Thoracic aorta (tissue), 2 donors: ENCODE measurements around the gene ANO5. TPM values are rescaled to one million over a fixed set of nuclear protein-coding genes. Genes with fewer than 3 reads are reported as not detected.

Experiments
- ATAC-seq: fragments of 150-250 bp; one replicate; pipeline ENCODE4 v1.8.0; 2017; ENCODE audit warnings: low read depth; ENCODE audit not compliant: insufficient number of reproducible peaks, low FRiP score
- DNase-seq: peaks from one replicate; pipeline ENCODE4 v3.0.0-alpha.2; 2020; ENCODE audit warnings: low spot score
- H3K27ac ChIP-seq, 2 donors: fragments of 200-600 bp; sonication (generic); 1 replicate in 1 of 2; 2 replicates in 1 of 2; pipeline ENCODE4 v1.5.1; 2016; ENCODE audit warnings: mild to moderate bottlenecking in 2 of 2, moderate library complexity in 2 of 2
- H3K27me3 ChIP-seq: fragments of 200-600 bp; sonication (generic); replicated peaks from 2 replicates; pipeline ENCODE4 v1.6.0; 2016; ENCODE audit warnings: mild to moderate bottlenecking; ENCODE audit not compliant: insufficient read depth
- H3K36me3 ChIP-seq: fragments of 200-600 bp; sonication (generic); one replicate; pipeline ENCODE4 v1.5.1; 2016
- H3K4me1 ChIP-seq, 2 donors: fragments of 200-600 bp; sonication (generic); 1 replicate in 1 of 2; 2 replicates in 1 of 2; pipeline versions ENCODE4 v1.5.1 to v1.6.0; 2016; ENCODE audit warnings: low read depth in 2 of 2, mild to moderate bottlenecking in 1 of 2; ENCODE audit not compliant: control insufficient read depth in 1 of 2
- H3K4me3 ChIP-seq: fragments of 200-600 bp; sonication (generic); 2 replicates; pipeline ENCODE4 v1.5.1; 2016; ENCODE audit warnings: mild to moderate bottlenecking
- H3K9me3 ChIP-seq: fragments of 200-600 bp; sonication (generic); 2 replicates; pipeline ENCODE4 v1.5.1; 2016
- CTCF ChIP-seq: fragments of 200-600 bp; sonication (generic); IDR thresholded peaks from one replicate; pipeline ENCODE4 v1.5.1; 2019; ENCODE audit warnings: antibody characterized with exemption
- total RNA-seq, 2 donors: library from RNA; depleted of rRNA; stranded (reverse); fragments of >200 nt; gene quantifications; one replicate each; pipeline versions ENCODE4 v1.1.0 to v1.2.3, GENCODE V29; 2016

ANO5 gene
- total RNA-seq: 1 to 10 TPM; 6.5 to 7.9 TPM

GRCh38 chr11:22192642-22193347 lies at the start of gene ANO5:
Gene ANO5, plus strand, starts transcription at chr11:22193085. Its CDS starts 408 bp downstream, at chr11:22193493.
- Histone ChIP-seq H3K9me3 (no peaks in the 10 kb centered on the region), H3K27ac (peak within 1 kb of the TSS in 1 of 2 donors; percentile 27), H3K27me3 (no peaks in the 10 kb centered on the region), H3K4me3 (peak within 1 kb of the TSS; percentile 91), H3K36me3 (no peaks in the 10 kb centered on the region), H3K4me1 (peaks cover 6 to 17% of the 10 kb centered on the region in 2 donors)
- no peak for TF ChIP-seq CTCF
- DNase-seq (peak; percentile 7), ATAC-seq (peak; percentile 45)

DNA sequence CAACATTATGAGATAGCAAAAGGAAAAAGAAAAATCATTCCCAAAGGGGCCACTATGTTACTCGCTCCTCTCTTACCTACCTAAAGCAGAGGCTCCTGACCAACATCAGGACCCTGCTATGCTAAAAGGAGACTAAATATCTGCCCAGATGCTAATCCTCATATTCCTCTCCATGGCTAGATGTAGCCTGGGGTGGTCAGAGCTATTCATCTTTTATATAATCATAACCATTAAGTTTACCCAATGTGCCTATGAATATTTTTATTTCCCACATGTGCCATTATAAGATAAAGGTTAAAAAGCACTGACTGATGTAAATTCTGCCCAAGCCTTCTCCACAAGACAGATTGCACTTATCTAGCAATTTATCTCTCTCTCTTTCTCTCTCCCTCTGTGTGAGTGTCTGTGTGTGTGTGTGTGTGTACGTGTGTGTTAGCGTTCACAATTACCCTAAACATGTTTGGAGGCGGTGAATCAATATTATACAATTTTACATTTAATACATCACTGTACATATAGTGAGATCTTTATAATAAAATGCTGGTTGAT lies 41.2 kb upstream of the ANO5 start:
- H3K9me3 ChIP-seq: no peaks in the 10 kb centered on the region
- no peak for ATAC-seq
- H3K36me3 ChIP-seq: no peaks in the 10 kb centered on the region
- no peak overlapping the region for H3K27ac ChIP-seq
- no peak overlapping the region for H3K4me3 ChIP-seq
- peaks cover 8% of the 10 kb centered on the region for H3K27me3 ChIP-seq
- no peaks in the 10 kb centered on the region for H3K4me1 ChIP-seq
- no peak for DNase-seq
- no peak for TF ChIP-seq CTCF

DNA sequence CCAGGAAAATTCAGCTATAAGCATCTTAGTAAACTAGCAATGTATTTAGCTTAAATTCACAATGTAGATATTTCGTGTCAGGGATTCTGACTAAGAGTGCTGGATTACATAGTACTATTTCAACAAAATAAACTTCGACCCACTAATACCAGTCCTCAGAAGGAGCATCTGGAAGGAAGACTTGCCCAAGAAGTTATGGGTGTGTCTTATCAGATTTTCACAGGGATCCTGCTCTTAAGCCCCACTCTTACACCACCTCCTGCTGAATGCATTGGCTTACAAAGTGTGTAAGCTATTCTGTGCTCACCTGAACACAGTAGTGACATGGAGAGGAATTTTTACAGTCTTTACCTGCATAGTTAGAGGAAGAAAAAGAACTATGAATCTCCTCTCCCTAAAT lies 35.4 kb upstream of the ANO5 start:
- no peak overlapping the region for H3K27ac ChIP-seq
- ATAC-seq (no peak), DNase-seq (no peak)
- H3K9me3 ChIP-seq: no peaks in the 10 kb centered on the region
- H3K36me3 ChIP-seq: no peaks in the 10 kb centered on the region
- H3K4me3 ChIP-seq: no peak overlapping the region
- H3K4me1 ChIP-seq: no peaks in the 10 kb centered on the region
- no peak for TF ChIP-seq CTCF
- peaks cover 8% of the 10 kb centered on the region for H3K27me3 ChIP-seq

DNA sequence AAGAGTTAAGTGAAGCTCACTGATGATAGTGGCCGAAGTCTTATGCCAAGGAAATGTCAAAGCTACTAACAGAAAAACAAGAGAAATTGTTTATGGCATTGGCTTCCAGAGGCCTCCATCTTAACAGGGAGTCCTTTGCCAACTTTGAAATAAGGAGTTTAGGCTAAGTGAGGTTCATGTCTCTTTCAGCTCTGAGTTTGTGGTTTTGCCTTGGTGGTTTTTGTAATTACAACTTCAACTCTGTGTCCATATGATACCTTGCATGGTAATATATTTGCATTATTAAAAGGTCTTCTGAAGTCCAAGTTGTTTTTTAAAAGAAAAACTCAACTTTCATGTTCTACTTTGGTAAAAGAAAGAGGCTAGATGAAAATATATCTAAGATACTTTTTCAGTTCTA lies 31.4 kb upstream of the ANO5 start:
- ATAC-seq (no peak), DNase-seq (no peak)
- TF ChIP-seq CTCF: no peak
- Histone ChIP-seq H3K27ac (no peak overlapping the region), H3K4me3 (no peak overlapping the region), H3K4me1 (no peaks in the 10 kb centered on the region), H3K9me3 (no peaks in the 10 kb centered on the region), H3K36me3 (no peaks in the 10 kb centered on the region), H3K27me3 (no peaks in the 10 kb centered on the region)

DNA sequence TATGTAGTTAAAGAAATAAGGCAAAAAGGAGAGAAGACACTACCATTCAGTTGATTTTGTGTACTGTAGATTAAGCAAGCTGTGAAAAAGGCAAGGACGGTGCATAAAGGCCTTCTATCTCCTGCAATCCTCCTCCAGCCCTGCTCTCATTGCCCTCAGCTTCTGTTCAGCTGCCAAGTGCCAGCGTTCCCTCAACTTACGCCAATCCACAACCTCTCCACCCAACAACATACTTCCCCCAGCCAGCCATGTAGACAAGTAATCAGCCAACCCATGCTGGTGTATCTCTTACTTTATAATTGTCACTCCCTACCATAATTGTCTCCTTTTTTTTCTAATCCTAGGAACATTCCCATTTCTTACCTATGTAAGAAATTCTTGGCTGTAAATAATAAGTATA lies 30.1 kb upstream of the ANO5 start:
- DNase-seq: no peak
- no peak for ATAC-seq
- H3K4me1 ChIP-seq: no peaks in the 10 kb centered on the region
- no peak overlapping the region for H3K4me3 ChIP-seq
- no peak overlapping the region for H3K27ac ChIP-seq
- no peak for TF ChIP-seq CTCF
- H3K27me3 ChIP-seq: no peaks in the 10 kb centered on the region
- H3K9me3 ChIP-seq: no peaks in the 10 kb centered on the region
- no peaks in the 10 kb centered on the region for H3K36me3 ChIP-seq
